ENCODE results near the gene PRRG1.
"Not testable (repeated sequence)": the region's sequence is repeated elsewhere in the genome, so short reads cannot be mapped to it uniquely, and the experiment has no call there.

The PRRG1 gene

DNA sequence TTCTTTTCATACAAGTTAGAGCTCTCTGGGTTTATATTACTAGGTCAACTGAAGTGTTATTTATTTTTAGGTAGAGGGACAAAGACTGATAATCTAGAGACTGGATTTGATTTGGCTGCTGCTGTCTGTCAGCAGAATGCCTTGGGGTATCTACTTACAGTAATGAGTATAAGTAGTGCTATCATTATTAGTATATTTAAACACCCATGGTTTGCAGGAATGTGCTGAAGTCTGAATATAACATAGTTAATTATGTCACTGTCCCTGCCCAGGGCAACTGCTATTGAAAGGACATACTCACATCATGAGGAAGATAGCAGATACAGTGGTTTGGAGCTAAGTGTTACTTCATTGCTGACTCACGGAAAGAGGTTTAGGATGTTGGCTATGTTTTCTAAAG is 76.2 kb downstream of the PRRG1 start:
- H3K27ac ChIP-seq (ENCODE audit: low read depth, low read length), result no peak overlapping the region
- no peaks in the 10 kb centered on the region for H3K4me1 ChIP-seq (ENCODE audit: insufficient read depth, low read length)
- peaks cover 6% of the 10 kb centered on the region; the same call in 1 of the 2 replicates for H3K36me3 ChIP-seq (ENCODE audit: insufficient read depth, low read length)
- H3K9ac ChIP-seq (ENCODE audit: low read depth, low read length), result no peak overlapping the region
- H3K9me3 ChIP-seq (ENCODE audit: insufficient read depth, low read depth, low read length), result no peaks in the 10 kb centered on the region
- WGBS, result no CpG with 5 or more reads among the region's 1 CpG
- no peaks in the 10 kb centered on the region for H3K27me3 ChIP-seq (ENCODE audit: insufficient read depth, low read length)
- no peak overlapping the region for H3K4me3 ChIP-seq (ENCODE audit: low read length)

DNA sequence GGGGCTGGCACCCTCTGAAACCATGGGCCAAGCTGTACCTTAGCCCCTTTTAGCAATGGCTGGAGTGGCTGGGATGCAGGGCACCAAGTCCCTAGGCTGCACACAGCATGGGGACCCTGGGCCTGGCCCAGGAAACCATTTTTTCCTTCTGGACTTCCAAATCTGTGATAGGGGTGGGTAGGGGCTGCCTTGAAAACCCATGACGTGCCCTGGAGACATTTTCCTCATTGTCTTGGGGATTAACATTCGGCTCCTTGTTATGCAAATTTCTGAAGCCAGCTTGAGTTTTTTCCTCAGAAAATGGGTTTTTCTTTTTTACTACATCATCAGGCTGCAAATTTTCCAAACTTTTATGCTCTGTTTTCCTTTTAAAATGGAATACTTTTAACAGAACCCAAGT is 79.8 kb downstream of the PRRG1 start:
- 29% methylated on average over 2 of the region's 2 CpGs for WGBS
- H3K9me3 ChIP-seq (ENCODE audit: insufficient read depth, low read depth, low read length); H3K9ac ChIP-seq (ENCODE audit: low read depth, low read length); H3K4me3 ChIP-seq (ENCODE audit: low read length); H3K36me3 ChIP-seq (ENCODE audit: insufficient read depth, low read length); H3K27ac ChIP-seq (ENCODE audit: low read depth, low read length); H3K4me1 ChIP-seq (ENCODE audit: insufficient read depth, low read length); H3K27me3 ChIP-seq (ENCODE audit: insufficient read depth, low read length): not testable (repeated sequence)

DNA sequence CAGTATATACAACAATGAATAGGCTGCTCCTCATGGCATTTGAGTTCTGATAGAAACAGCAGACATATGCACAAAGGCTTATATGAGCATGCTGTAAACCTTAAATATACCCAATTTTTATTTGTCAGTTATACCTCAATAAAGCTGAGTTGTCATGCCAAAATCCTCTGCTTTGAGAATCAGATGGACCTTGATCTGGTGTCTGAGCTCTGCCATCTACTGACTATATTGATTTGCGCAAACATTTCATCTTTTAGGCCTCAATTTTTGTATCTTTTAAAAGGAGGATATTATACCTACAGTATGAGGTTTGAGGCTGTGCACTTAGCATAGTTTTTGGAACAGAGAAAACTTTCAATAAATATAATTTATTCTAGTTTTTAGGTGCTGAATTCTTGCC is 85.2 kb downstream of the PRRG1 start:
- Histone ChIP-seq H3K9me3 (ENCODE audit: insufficient read depth, low read depth, low read length) (no peaks in the 10 kb centered on the region), H3K27me3 (ENCODE audit: insufficient read depth, low read length) (no peaks in the 10 kb centered on the region), H3K27ac (ENCODE audit: low read depth, low read length) (no peak overlapping the region), H3K4me1 (ENCODE audit: insufficient read depth, low read length) (no peaks in the 10 kb centered on the region), H3K9ac (ENCODE audit: low read depth, low read length) (no peak overlapping the region), H3K36me3 (ENCODE audit: insufficient read depth, low read length) (no peaks in the 10 kb centered on the region), H3K4me3 (ENCODE audit: low read length) (no peak overlapping the region)
- 100% methylated on average over 1 of the region's 1 CpG for WGBS

DNA sequence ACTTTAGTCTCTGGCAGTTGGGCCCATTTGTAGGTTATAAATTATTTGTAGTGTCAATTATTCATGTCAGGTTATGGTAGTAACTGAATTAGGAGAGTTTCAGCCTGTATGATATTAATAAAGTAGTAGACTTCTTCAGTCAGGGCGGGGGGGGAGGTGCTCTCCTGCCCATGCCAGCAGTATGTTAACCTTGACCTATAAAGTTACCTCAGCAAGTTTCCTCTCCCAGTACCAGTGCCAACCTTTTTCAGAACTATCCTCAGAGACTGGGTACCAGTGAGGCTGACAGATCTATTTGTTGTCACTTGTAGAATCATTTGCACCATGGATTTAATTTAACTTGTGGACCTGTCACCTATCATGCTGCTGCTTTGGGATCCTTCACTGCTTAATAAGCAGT is 88.0 kb downstream of the PRRG1 start:
- 100% methylated on average over 1 of the region's 1 CpG for WGBS
- Histone ChIP-seq H3K27me3 (ENCODE audit: insufficient read depth, low read length) (no peaks in the 10 kb centered on the region), H3K27ac (ENCODE audit: low read depth, low read length) (no peak overlapping the region), H3K36me3 (ENCODE audit: insufficient read depth, low read length) (no peaks in the 10 kb centered on the region), H3K4me3 (ENCODE audit: low read length) (no peak overlapping the region), H3K9ac (ENCODE audit: low read depth, low read length) (no peak overlapping the region), H3K9me3 (ENCODE audit: insufficient read depth, low read depth, low read length) (no peaks in the 10 kb centered on the region), H3K4me1 (ENCODE audit: insufficient read depth, low read length) (no peaks in the 10 kb centered on the region)

DNA sequence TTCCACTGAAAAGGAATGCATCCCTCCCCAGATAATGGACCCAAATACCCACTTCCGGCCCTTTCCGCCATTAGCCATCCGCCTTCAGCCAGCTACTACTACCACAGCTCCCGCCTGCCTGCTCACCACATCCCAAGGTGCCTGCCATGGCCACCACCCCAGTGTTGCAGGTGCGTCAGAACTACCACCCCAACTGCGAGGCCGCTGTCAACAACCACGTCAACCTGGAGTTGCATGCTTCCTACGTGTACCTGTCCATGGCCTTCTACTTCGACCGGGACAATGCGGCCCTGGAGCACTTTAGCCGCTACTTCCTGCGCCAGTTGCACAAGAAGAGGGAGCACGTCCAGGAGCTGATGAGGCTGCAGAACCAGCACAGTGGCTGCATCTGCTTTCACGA is 92.2 kb downstream of the PRRG1 start:
- 96% methylated on average over 16 of the region's 16 CpGs for WGBS
- Histone ChIP-seq H3K4me1 (ENCODE audit: insufficient read depth, low read length) (no peaks in the 10 kb centered on the region), H3K36me3 (ENCODE audit: insufficient read depth, low read length) (no peaks in the 10 kb centered on the region)

DNA sequence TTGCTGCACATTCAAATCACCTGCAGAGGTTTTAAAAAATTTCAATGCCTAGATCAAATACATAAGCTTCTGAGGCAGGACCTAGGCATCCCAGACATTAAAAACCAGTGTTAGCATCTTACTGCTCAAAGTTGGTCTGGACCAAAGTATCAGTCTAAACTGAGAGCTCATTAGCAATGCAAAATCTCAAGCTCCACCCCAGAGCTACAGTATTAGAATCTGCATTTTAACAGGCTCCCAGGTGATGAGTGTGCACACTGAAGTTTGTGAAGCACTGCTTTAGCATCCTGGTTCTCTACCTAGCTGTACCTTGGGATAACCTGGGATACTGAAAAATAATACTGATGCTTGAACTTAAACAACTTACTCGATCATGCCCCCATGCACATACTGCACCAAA is 96.0 kb downstream of the PRRG1 start:
- H3K27ac ChIP-seq (ENCODE audit: low read depth, low read length), result no peak overlapping the region
- H3K9ac ChIP-seq (ENCODE audit: low read depth, low read length), result no peak overlapping the region
- no peaks in the 10 kb centered on the region for H3K36me3 ChIP-seq (ENCODE audit: insufficient read depth, low read length)
- no peaks in the 10 kb centered on the region for H3K9me3 ChIP-seq (ENCODE audit: insufficient read depth, low read depth, low read length)
- no peaks in the 10 kb centered on the region for H3K27me3 ChIP-seq (ENCODE audit: insufficient read depth, low read length)
- H3K4me1 ChIP-seq (ENCODE audit: insufficient read depth, low read length), result no peaks in the 10 kb centered on the region
- H3K4me3 ChIP-seq (ENCODE audit: low read length), result no peak overlapping the region
- 96% methylated on average over 1 of the region's 1 CpG for WGBS

More for the DNA sequence above, 92.2 kb downstream of the PRRG1 start:
- Histone ChIP-seq H3K27me3 (ENCODE audit: insufficient read depth, low read length) (no peaks in the 10 kb centered on the region), H3K27ac (ENCODE audit: low read depth, low read length) (no peak overlapping the region), H3K4me3 (ENCODE audit: low read length) (no peak overlapping the region), H3K9ac (ENCODE audit: low read depth, low read length) (no peak overlapping the region), H3K9me3 (ENCODE audit: insufficient read depth, low read depth, low read length) (no peaks in the 10 kb centered on the region)

DNA sequence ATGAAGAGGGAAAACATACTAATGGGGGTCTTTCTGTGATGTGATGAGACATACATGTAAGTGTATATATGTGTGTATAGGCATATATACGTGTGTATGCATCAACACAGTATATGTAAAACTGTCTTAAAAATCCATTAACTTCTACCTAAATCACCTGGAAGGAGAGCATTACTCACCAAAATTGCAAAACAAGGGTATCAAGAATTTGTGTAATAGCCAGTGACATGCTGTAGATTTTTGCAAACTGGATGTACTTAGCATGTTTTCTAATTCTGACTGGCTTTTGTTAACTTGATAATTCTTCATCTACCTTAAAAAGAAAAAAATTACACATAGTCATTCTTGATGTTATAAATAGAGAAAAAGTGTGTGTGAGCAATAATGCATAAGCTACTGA is 104.7 kb downstream of the PRRG1 start:
- Histone ChIP-seq H3K4me1 (ENCODE audit: insufficient read depth, low read length) (peaks cover 23% of the 10 kb centered on the region), H3K27ac (ENCODE audit: low read depth, low read length) (no peak overlapping the region), H3K36me3 (ENCODE audit: insufficient read depth, low read length) (no peaks in the 10 kb centered on the region), H3K9me3 (ENCODE audit: insufficient read depth, low read depth, low read length) (no peaks in the 10 kb centered on the region), H3K9ac (ENCODE audit: low read depth, low read length) (no peak overlapping the region), H3K27me3 (ENCODE audit: insufficient read depth, low read length) (no peaks in the 10 kb centered on the region), H3K4me3 (ENCODE audit: low read length) (no peak overlapping the region)
- WGBS, result no CpG with 5 or more reads among the region's 1 CpG

DNA sequence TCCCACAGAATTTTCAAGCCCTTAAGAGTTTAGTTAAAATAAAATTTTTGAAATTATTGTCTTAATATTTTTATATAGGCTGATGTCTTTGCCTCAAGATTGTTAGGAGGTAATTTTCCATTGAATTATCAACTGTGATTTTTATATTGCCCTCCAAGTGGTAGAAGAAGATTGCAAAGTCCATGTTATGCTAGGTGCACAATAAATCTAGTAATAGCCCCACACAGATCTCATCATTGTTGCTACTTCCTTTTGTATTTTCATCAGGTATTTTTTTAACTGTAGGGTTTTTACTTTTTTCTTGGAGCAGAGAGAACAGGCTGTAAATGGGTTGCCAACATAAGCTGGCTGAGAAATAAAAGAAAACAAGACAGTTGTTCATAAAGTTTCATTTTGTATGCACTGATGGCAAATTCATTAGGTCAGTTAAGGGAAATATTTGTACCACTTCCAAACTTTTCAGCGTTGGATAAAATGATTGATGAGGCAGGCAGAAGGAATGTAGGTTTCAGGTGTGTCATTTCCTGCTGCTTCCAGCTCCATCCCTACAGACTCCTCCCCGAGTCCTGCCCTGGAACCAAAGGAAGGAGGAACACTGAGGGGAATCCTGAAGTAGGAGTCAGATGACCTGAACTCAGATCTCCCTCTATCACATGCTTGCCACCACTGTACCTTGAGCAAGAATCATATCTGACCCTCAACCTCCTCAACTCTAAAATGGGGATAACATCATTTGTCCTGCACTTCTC is 105.5 kb downstream of the PRRG1 start:
- Histone ChIP-seq H3K27ac (ENCODE audit: low read depth, low read length) (no peak overlapping the region), H3K36me3 (ENCODE audit: insufficient read depth, low read length) (no peaks in the 10 kb centered on the region), H3K4me1 (ENCODE audit: insufficient read depth, low read length) (peaks cover 23% of the 10 kb centered on the region), H3K9me3 (ENCODE audit: insufficient read depth, low read depth, low read length) (no peaks in the 10 kb centered on the region), H3K27me3 (ENCODE audit: insufficient read depth, low read length) (no peaks in the 10 kb centered on the region), H3K9ac (ENCODE audit: low read depth, low read length) (no peak overlapping the region), H3K4me3 (ENCODE audit: low read length) (no peak overlapping the region)
- no CpG with 5 or more reads among the region's 2 CpGs for WGBS

DNA sequence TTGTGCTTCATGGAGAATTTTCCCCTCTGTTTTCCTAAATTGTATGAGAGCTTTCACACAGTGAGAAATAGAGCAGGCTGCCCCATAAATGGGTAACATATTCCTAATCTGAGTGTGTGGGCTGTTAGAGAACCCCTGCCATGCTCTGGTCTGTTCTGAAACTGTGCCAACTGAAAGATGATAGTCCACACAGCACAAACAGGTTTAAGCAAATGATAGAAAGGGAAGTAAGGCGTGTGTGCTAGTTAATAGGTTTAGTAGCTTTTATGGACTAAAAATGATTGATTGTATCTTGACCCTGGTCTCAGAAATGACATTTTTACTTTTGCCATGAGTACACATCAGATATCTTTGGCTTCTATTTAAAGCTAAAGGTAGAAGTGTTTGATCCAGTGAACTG is 106.2 kb downstream of the PRRG1 start:
- 93% methylated on average over 1 of the region's 1 CpG for WGBS
- Histone ChIP-seq H3K4me1 (ENCODE audit: insufficient read depth, low read length) (peaks cover 23% of the 10 kb centered on the region), H3K36me3 (ENCODE audit: insufficient read depth, low read length) (no peaks in the 10 kb centered on the region), H3K9ac (ENCODE audit: low read depth, low read length) (no peak overlapping the region), H3K9me3 (ENCODE audit: insufficient read depth, low read depth, low read length) (no peaks in the 10 kb centered on the region), H3K27ac (ENCODE audit: low read depth, low read length) (no peak overlapping the region), H3K27me3 (ENCODE audit: insufficient read depth, low read length) (no peaks in the 10 kb centered on the region), H3K4me3 (ENCODE audit: low read length) (no peak overlapping the region)

DNA sequence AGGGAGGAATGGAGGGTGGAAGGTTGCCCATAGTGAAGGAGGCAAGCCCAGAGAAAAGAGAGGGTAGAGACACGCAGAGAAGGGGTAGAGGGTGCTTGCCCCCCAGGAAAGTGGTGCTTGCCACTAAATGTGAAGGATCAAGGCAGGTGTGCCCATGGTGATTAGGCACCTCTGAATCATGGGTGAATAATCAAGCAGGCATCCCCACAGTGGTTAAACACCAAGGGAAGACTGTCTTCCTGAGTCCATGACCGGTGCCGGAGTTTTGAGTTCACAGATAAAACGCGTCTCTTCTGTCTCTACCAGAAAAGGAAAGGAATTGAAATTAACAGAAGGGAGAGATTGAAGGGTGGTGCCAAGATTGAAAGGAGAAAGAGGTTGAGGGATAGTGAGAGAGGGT is 111.1 kb downstream of the PRRG1 start:
- H3K9ac ChIP-seq (ENCODE audit: low read depth, low read length); H3K9me3 ChIP-seq (ENCODE audit: insufficient read depth, low read depth, low read length); H3K4me3 ChIP-seq (ENCODE audit: low read length); H3K27me3 ChIP-seq (ENCODE audit: insufficient read depth, low read length); H3K27ac ChIP-seq (ENCODE audit: low read depth, low read length); H3K36me3 ChIP-seq (ENCODE audit: insufficient read depth, low read length): not testable (repeated sequence)
- H3K4me1 ChIP-seq (ENCODE audit: insufficient read depth, low read length), result peaks cover 20% of the 10 kb centered on the region
- WGBS, result 93% methylated on average over 5 of the region's 5 CpGs

DNA sequence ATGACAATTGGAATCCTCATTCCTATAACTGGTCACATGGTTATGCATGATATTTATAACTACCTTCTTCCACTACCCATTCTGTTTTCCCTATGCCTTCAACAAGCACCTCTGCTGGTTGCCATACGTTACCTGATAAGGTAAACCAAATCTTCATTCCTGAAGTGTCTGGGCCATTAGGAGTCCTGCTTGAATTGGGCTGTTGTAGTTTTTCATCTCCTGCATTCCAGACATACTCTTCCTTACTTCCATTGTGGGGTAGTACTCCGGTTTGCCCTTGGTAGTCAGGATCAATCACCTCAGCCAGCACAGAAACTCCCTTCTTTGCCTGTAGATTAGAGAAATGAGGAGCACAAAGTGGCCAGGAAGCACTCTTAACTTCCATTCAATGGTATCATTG is 113.2 kb downstream of the PRRG1 start:
- Histone ChIP-seq H3K9ac (ENCODE audit: low read depth, low read length) (no peak overlapping the region), H3K27me3 (ENCODE audit: insufficient read depth, low read length) (no peaks in the 10 kb centered on the region), H3K4me3 (ENCODE audit: low read length) (no peak overlapping the region), H3K36me3 (ENCODE audit: insufficient read depth, low read length) (no peaks in the 10 kb centered on the region), H3K9me3 (ENCODE audit: insufficient read depth, low read depth, low read length) (no peaks in the 10 kb centered on the region), H3K27ac (ENCODE audit: low read depth, low read length) (no peak overlapping the region), H3K4me1 (ENCODE audit: insufficient read depth, low read length) (peaks cover 4% of the 10 kb centered on the region; the same call in 1 of the 2 replicates)
- WGBS, result 88% methylated on average over 1 of the region's 2 CpGs
